HFF-Myc (cell line): Measurements from ENCODE around the gene ORMDL1.
A peak's percentile ranks its signal among the peaks of the same experiment; 100 is the strongest.

Source experiments
- DNase-seq: peaks from one replicate; pipeline ENCODE4 v3.0.0-alpha.2; 2011; ENCODE audit warnings: low read depth; ENCODE audit errors: extremely low read depth
- H3K4me3 ChIP-seq: replicated peaks from 2 replicates; pipeline ENCODE4 v1.5.1; 2011; ENCODE audit warnings: low read depth, mild to moderate bottlenecking, control low read depth, low read length
- CTCF ChIP-seq: IDR thresholded peaks from 2 replicates; pipeline ENCODE4 v1.5.1; 2012; ENCODE audit warnings: mild to moderate bottlenecking, low read depth, low read length, control low read depth; ENCODE audit errors: missing control alignments

Gene ORMDL1

GRCh38 chr2:189756311-189756952, 27.7 kb downstream of the ORMDL1 start:
- TF ChIP-seq CTCF = no peak
- no peak for DNase-seq
- H3K4me3 ChIP-seq = no peak overlapping the region

GRCh38 chr2:189751080-189751658, 33.0 kb downstream of the ORMDL1 start:
- peak; percentile 79 for TF ChIP-seq CTCF
- H3K4me3 ChIP-seq = no peak overlapping the region
- no peak for DNase-seq

GRCh38 chr2:189729430-189729829, 54.7 kb downstream of the ORMDL1 start:
- no peak overlapping the region for H3K4me3 ChIP-seq
- no peak for DNase-seq
- no peak for TF ChIP-seq CTCF

GRCh38 chr2:189726849-189727248, 57.3 kb downstream of the ORMDL1 start:
- no peak overlapping the region for H3K4me3 ChIP-seq
- TF ChIP-seq CTCF = no peak
- no peak for DNase-seq

- no peak overlapping the region for H3K4me3 ChIP-seq
- DNase-seq = no peak
- TF ChIP-seq CTCF = no peak
Measured at GRCh38 chr2:189726271-189726670, 57.9 kb downstream of the ORMDL1 start.

GRCh38 chr2:189723192-189723591, 60.9 kb downstream of the ORMDL1 start:
- DNase-seq = no peak
- no peak overlapping the region for H3K4me3 ChIP-seq
- TF ChIP-seq CTCF = no peak
